ENCODE measurements around the gene IBTK. TPM values are rescaled to one million over a fixed set of nuclear protein-coding genes. Genes with fewer than 3 reads are reported as not detected.
"Not testable (repeated sequence)": the region's sequence is repeated elsewhere in the genome, so short reads cannot be mapped to it uniquely, and the experiment has no call there.

The IBTK gene
- total RNA-seq, 2 donors from 2014 or later, result 32.1 to 45.2 TPM

DNA sequence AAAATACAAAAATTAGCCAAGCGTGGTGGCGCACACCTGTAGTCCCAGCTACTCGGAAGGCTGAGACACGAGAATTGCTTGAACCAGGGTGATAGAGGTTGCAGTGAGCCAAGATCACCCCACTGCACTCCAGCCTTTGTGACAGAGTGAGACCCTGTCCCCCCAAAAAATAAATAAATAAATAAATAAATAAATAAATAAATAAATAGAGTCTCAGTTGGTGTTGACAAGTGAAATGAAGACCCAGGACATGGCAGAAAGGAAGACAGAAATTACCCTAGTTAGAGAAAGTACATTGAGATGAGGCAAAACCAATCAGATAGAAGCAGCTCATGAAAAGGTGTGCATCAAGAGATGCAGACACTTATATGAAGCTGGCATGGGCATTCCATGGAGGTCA is 105.0 kb downstream of the IBTK start:
- intact Hi-C loops (cut with DNase I, micrococcal nuclease), result no loop called here
- DNase-seq (no peak), ATAC-seq (no peak)

DNA sequence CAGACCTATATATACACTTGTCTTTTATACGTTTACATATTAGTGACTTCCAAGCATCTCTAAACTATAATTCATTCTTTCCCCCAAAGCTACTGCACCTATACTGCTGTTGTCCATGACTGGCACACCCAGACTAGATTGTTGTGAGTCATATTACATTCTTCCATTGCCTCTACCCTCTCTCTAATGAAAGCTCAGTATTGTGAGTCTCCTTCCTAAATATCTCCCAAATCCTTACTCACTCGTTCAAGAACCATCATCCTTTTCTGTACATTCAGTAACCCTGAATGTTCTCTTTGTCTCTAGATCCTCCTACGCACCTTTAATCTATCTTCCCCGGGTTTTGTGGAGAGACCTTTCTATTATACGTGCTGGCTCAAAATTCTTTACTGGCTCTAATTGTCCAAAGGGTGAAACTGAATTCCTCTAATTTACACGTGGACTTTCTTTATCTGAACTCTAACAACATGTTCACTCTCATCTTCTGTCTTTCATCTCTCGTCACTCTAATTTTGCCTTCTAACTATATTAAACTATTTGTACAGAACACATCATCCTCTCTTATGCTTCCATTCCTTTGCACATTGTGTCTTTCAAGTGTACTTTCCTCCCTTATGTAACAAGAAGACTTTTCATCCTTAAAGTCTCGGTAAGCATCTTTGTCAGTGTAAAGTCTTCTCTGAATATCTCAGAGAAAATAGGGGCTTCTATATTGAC is 109.3 kb downstream of the IBTK start:
- ATAC-seq (no peak), DNase-seq (no peak)
- intact Hi-C loops (cut with DNase I, micrococcal nuclease), result no loop called here

DNA sequence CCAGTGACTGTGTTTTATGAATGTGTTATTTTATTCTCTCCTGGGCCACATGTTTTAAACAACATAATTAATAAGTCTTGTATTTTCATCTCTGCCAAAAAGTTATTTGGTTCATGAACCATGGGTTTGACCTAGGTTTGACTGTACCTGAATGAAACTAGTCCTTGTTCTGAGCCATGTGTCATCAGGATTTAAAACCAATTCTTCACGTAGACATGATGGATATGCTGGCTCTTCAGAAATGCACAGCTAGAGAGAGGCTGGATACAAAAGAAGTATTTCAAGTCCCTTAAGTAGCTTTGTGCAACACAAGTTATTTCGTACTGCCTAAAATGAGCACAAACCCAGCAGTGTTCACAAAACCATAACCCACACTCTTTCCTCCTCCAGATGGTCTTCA is 116.1 kb downstream of the IBTK start:
- ATAC-seq (no peak), DNase-seq (no peak)
- intact Hi-C loops (cut with DNase I, micrococcal nuclease), result no loop called here

DNA sequence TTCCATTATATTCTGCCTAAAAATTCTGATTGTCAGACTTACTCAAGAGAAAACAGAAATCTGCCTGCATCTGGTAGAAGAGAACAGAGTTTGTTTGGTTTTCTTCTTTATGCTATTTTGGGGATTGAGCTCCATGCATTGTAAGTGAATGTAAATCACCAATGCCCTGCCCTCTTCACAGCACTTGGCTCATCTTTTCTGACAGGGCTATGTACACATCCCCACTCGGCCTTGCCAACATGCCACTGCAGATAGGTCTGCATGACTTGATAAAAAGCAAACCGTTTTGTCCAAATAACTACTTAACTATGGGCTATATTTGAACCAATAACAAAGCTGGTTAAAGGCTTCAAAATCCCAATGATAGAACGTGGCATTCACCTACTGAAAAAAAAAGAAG is 117.7 kb downstream of the IBTK start:
- no peak for ATAC-seq
- intact Hi-C loops (cut with DNase I, micrococcal nuclease), result no loop called here

DNA sequence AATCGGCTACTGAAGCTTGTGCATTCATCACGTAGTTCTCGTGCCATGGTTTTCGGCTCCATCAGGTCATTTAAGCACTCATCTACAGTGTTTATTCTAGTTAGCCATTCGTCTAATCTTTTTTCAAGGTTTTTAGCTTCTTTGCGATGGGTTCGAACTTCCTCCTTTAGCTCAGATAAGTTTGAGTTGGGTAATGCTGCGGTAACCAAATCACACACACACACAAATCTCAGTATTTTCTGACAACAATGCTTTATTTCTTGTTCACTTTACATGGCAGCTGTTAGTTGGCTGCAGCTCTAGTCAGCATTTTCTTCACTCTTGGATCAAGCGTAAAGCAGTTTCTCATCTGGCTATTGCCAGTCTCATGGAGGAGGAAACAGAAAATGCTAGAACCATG is 118.6 kb downstream of the IBTK start:
- DNase-seq; intact Hi-C loops (cut with DNase I, micrococcal nuclease); ATAC-seq: not testable (repeated sequence)

More for the DNA sequence above, 117.7 kb downstream of the IBTK start:
- no peak for DNase-seq

DNA sequence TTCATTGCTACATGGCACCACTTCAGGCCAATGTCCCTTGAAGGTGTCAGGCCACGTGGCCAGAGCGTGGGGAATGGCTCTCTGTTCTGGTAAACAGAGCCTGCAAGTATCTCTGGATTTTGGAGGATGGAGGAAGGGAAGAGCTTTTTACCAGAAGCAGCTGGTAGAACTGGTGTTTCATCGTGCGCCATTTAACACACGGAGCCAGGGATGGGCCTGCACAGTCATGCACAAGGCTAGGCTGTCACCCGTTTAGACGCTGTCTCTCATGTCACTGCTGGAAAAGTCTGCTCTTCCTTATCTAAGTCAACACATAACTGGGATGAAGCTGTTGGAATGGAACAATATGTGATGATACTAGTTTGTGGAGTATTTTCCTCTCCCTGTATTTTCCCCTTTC is 123.9 kb downstream of the IBTK start:
- DNase-seq (no peak), ATAC-seq (no peak)
- intact Hi-C loops (cut with DNase I, micrococcal nuclease), result no loop called here

Other genes starting within 250 kb of the IBTK start
- gene TPBG, start 116.1 kb upstream of the IBTK start, total RNA-seq, result 10 to 100 TPM; 13.1 TPM